Gastrocnemius medialis (tissue), 4 donors: ENCODE measurements around the gene MTURN. TPM values are rescaled to one million over a fixed set of nuclear protein-coding genes. Genes with fewer than 3 reads are reported as not detected.
A peak's percentile ranks its signal among the peaks of the same experiment; 100 is the strongest.

Experiments used
- ATAC-seq, 2 donors: fragments of 150-250 bp; one replicate each; pipeline ENCODE4 v1.9.1; 2016
- DNase-seq, 2 donors: peaks; one replicate each; pipeline ENCODE4 v3.0.0-alpha.2; 2019
- H3K27ac ChIP-seq, 4 donors: fragments of 200-600 bp; sonication (generic); 1 replicate in 1 of 4; 2 replicates in 3 of 4; pipeline ENCODE4 v1.5.1; 2016 to 2018; ENCODE audit warnings: mild to moderate bottlenecking in 2 of 4, moderate library complexity in 1 of 4
- H3K27me3 ChIP-seq, 3 donors: fragments of 200-600 bp; sonication (generic) in 2 of 3; 1 replicate in 1 of 3; 2 replicates in 2 of 3; pipeline versions ENCODE4 v1.5.1 to v1.6.0; 2016 to 2019; ENCODE audit warnings: mild to moderate bottlenecking in 1 of 3, moderate library complexity in 1 of 3
- H3K36me3 ChIP-seq, 2 donors: fragments of 200-600 bp; sonication (generic) in 1 of 2; one replicate each; pipeline ENCODE4 v1.5.1; 2017 to 2018
- H3K4me1 ChIP-seq, 2 donors: fragments of 200-600 bp; sonication (generic) in 1 of 2; one replicate each; pipeline ENCODE4 v1.5.1; 2016 to 2017; ENCODE audit warnings: mild to moderate bottlenecking in 2 of 2
- H3K4me3 ChIP-seq, 4 donors: fragments of 200-600 bp; sonication (generic) in 3 of 4; 1 replicate in 1 of 4; 2 replicates in 3 of 4; pipeline ENCODE4 v1.5.1; 2016 to 2019; ENCODE audit warnings: mild to moderate bottlenecking in 2 of 4
- H3K9me3 ChIP-seq, 3 donors: fragments of 200-600 bp; sonication (generic) in 2 of 3; 1 replicate in 1 of 3; 2 replicates in 2 of 3; pipeline ENCODE4 v1.5.1; 2016 to 2019
- POLR2A ChIP-seq, 2 donors: fragments of 450-650 bp; IDR thresholded peaks; one replicate each; pipeline ENCODE4 v1.6.1; 2017; ENCODE audit warnings: antibody characterized with exemption in 2 of 2, mild to moderate bottlenecking in 2 of 2, moderate library complexity in 2 of 2
- in situ Hi-C, 4 donors: fragments of 200-750 bp; cut with MboI; loops; one replicate each; pipeline versions ENCODE4 v1.15.0 to v1.8.0; 2017; ENCODE audit warnings: low sequenced_read_pairs in 4 of 4
- intact Hi-C: fragments of 100-400 bp; cut with DNase I; formaldehyde crosslinking; loops from one replicate; pipeline ENCODE4 v1.15.1; 2023; ENCODE audit warnings: low total_unique reads
- total RNA-seq, 4 donors: library from RNA; depleted of rRNA; stranded (reverse); fragments of >200 nt; gene quantifications; one replicate each; pipeline versions ENCODE4 v1.1.0 to v1.2.3, GENCODE V29; 2016
- TF ChIP-seq, protein P1 (sequence below), 5 experiments: fragments of 450-650 bp in 3 of 5; fragments of 200-600 bp in 2 of 5; sonication (generic) in 2 of 5; IDR thresholded peaks in 4 of 5; conservative IDR thresholded peaks in 1 of 5; 1 replicate in 4 of 5; 2 replicates in 1 of 5; pipeline ENCODE4 v1.5.1; 2016 to 2019; ENCODE audit warnings: antibody characterized with exemption in 5 of 5, mild to moderate bottlenecking in 3 of 5, moderate library complexity in 3 of 5

Gene MTURN
- total RNA-seq, 4 donors from 2014 or later: 32.9 to 81.9 (median 44.7) TPM

- in situ Hi-C loops (no loop called here), intact Hi-C loops (loop anchor here (2.0 kb wide), 1 partner anchor 25 kb away; no protein-coding TSS in a partner anchor)
- H3K36me3 ChIP-seq: peaks cover 0 to 7% of the 10 kb centered on the region in 2 donors
- peaks cover 47% of the 10 kb centered on the region in 2 donors for H3K4me1 ChIP-seq
- no peaks in the 10 kb centered on the region for H3K9me3 ChIP-seq
- H3K27ac ChIP-seq: no peak overlapping the region
- no peaks in the 10 kb centered on the region for H3K27me3 ChIP-seq
- DNase-seq (no peak), ATAC-seq (no peak)
- H3K4me3 ChIP-seq: no peak overlapping the region
- TF ChIP-seq, protein P1, sequence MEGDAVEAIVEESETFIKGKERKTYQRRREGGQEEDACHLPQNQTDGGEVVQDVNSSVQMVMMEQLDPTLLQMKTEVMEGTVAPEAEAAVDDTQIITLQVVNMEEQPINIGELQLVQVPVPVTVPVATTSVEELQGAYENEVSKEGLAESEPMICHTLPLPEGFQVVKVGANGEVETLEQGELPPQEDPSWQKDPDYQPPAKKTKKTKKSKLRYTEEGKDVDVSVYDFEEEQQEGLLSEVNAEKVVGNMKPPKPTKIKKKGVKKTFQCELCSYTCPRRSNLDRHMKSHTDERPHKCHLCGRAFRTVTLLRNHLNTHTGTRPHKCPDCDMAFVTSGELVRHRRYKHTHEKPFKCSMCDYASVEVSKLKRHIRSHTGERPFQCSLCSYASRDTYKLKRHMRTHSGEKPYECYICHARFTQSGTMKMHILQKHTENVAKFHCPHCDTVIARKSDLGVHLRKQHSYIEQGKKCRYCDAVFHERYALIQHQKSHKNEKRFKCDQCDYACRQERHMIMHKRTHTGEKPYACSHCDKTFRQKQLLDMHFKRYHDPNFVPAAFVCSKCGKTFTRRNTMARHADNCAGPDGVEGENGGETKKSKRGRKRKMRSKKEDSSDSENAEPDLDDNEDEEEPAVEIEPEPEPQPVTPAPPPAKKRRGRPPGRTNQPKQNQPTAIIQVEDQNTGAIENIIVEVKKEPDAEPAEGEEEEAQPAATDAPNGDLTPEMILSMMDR (IDR thresholded peaks at IDR 0.05 in 4 of 5, conservative IDR thresholded peaks at IDR 0.05 in 1 of 5): no peak
- TF ChIP-seq POLR2A (IDR thresholded peaks at IDR 0.05): no peak
These were observed 13.0 kb downstream of the MTURN start for GRCh38 chr7:30147785-30148184.

DNA sequence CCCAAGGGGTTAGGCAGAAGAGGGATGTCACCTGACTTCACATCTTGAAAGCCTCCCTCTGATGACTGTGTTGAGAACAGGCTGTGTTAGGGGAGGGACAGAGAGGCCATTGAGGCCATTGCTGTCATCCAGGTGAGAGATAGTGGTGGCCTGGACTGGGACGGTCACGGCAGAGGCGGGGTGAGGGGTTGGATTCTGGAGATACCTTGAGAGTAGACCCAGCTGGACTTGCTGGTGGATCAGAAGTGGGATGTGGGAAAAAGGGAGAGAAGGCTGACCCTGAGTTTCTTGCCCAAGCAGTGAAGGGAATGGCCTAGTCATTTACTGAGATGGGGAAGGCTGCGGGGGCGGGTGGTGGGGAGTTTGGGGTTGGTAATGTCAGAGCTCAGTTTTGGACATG lies 13.6 kb downstream of the MTURN start:
- Histone ChIP-seq H3K4me1 (peaks cover 41% of the 10 kb centered on the region in 2 donors), H3K4me3 (no peak overlapping the region), H3K36me3 (peaks cover 0 to 8% of the 10 kb centered on the region in 2 donors), H3K27ac (no peak overlapping the region), H3K27me3 (no peaks in the 10 kb centered on the region), H3K9me3 (no peaks in the 10 kb centered on the region)
- intact Hi-C loops (no loop called here), in situ Hi-C loops (no loop called here)
- TF ChIP-seq, protein P1 (IDR thresholded peaks at IDR 0.05 in 4 of 5, conservative IDR thresholded peaks at IDR 0.05 in 1 of 5): no peak
- TF ChIP-seq POLR2A (IDR thresholded peaks at IDR 0.05): no peak
- ATAC-seq (no peak), DNase-seq (no peak)

GRCh38 chr7:30148951-30149459 lies 14.2 kb downstream of the MTURN start:
- no peak for ATAC-seq
- peaks cover 0 to 8% of the 10 kb centered on the region in 2 donors for H3K36me3 ChIP-seq
- intact Hi-C loops (no loop called here), in situ Hi-C loops (no loop called here)
- H3K27ac ChIP-seq: peak overlapping the region in 1 of 4 donors; percentile 17
- H3K27me3 ChIP-seq: no peaks in the 10 kb centered on the region
- no peak for TF ChIP-seq POLR2A (IDR thresholded peaks at IDR 0.05)
- TF ChIP-seq, protein P1 (IDR thresholded peaks at IDR 0.05 in 4 of 5, conservative IDR thresholded peaks at IDR 0.05 in 1 of 5): no peak
- no peaks in the 10 kb centered on the region for H3K9me3 ChIP-seq
- peaks cover 35% of the 10 kb centered on the region in 2 donors for H3K4me1 ChIP-seq
- H3K4me3 ChIP-seq: no peak overlapping the region
- DNase-seq: no peak

DNA sequence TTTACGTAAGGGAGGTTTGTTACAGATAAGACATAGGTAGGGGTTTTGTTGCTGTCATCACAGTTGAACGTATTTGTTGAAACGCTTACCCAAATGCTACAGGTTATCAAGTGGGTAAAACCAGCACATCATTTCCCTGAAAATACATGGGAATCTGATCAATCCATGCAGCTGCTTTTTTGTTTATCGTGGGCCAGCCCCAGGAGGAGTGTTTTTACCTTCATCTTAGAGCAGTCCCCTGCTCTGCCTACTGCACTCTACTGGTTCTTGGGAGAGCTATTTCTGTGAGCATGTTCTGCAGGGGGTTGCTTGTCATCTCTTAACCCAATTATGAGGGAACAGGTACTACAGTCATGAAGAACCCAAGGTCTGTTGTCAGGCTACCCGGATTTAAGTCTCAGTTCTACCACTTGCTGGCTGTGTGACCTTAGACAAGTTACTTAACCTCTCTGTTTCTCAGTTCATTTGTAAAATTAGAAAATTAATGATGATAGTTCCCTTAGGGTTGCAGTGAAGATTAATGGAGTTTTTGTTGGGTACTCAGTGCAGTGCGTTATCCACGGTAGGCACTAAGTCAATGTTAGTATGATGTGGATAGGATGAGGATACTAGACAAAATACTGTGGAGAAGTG lies 15.0 kb downstream of the MTURN start:
- Histone ChIP-seq H3K27me3 (no peaks in the 10 kb centered on the region), H3K36me3 (peaks cover 0 to 8% of the 10 kb centered on the region in 2 donors), H3K27ac (peak overlapping the region in 1 of 4 donors; percentile 17), H3K4me3 (no peak overlapping the region), H3K9me3 (no peaks in the 10 kb centered on the region), H3K4me1 (peaks cover 30 to 31% of the 10 kb centered on the region in 2 donors)
- ATAC-seq (no peak), DNase-seq (no peak)
- intact Hi-C loops (no loop called here), in situ Hi-C loops (loop anchor here in 1 of 4 donors (25.0 kb wide), 1 partner anchor 413 kb away; no protein-coding TSS in a partner anchor)
- TF ChIP-seq, protein P1 (IDR thresholded peaks at IDR 0.05 in 4 of 5, conservative IDR thresholded peaks at IDR 0.05 in 1 of 5): no peak
- TF ChIP-seq POLR2A (IDR thresholded peaks at IDR 0.05): no peak
